ENCODE measurements around the gene PRKCH. TPM values are rescaled to one million over a fixed set of nuclear protein-coding genes. Genes with fewer than 3 reads are reported as not detected.

The PRKCH gene
- total and polyA plus RNA-seq, 2 donors (not counting 3 experiments of a cell fraction or from before 2014, with no cell fraction given) = 97.7 to 103 TPM

GRCh38 chr14:61357123-61357522, 35.7 kb downstream of the PRKCH start:
- peaks cover 75% of the 10 kb centered on the region for H3K79me2 ChIP-seq (ENCODE audit: control insufficient read depth, insufficient read depth, low read length)
- CTCF ChIA-PET = interaction anchor here (1.2 to 1.4 kb wide), 2 partner anchors 8 to 119 kb away, joined by 3 to 5 read pairs; no protein-coding TSS in a partner anchor
- H3K4me1 ChIP-seq (ENCODE audit: control insufficient read depth, extremely low read depth, insufficient read depth, low read length) = peaks cover 67% of the 10 kb centered on the region
- H2AFZ ChIP-seq (ENCODE audit: low read depth, low read length) = no peak overlapping the region
- dilution Hi-C loops (cut with MboI; ENCODE audit: extremely low pct_ligation_motif_present, low sequenced_read_pairs) = no loop called here
- H3K27me3 ChIP-seq (ENCODE audit: control insufficient read depth in 2 of 2, insufficient read depth in 2 of 2, low read length in 2 of 2) = no peaks in the 10 kb centered on the region
- DNase-seq (ENCODE audit: low read depth, low spot score) (no peak), FAIRE-seq (no peak)
- TF ChIP-seq MAX (IDR thresholded peaks at IDR 0.05; ENCODE audit: insufficient read depth, insufficient read length) (no peak), POLR2AphosphoS5 (IDR thresholded peaks at IDR 0.05; ENCODE audit: insufficient read depth, low read depth, low read length) (no peak), POLR2A (IDR thresholded peaks at IDR 0.05; ENCODE audit: low read depth, low read length) (no peak), FOS (IDR thresholded peaks at IDR 0.05; ENCODE audit: borderline replicate concordance, insufficient read depth, low read length) (no peak), JUN (IDR thresholded peaks at IDR 0.05; ENCODE audit: borderline replicate concordance, insufficient read depth, insufficient read length, low read depth) (no peak), CTCF (IDR thresholded peaks at IDR 0.05; ENCODE audit: extremely low read depth in 1 of 2, insufficient read depth in 1 of 2, low read depth in 1 of 2, low read length in 2 of 2) (no peak), EZH2 (IDR thresholded peaks at IDR 0.05; ENCODE audit: borderline replicate concordance, low read depth, low read length, severe bottlenecking) (no peak), GATA2 (IDR thresholded peaks at IDR 0.05; ENCODE audit: insufficient read depth, insufficient read length, low read depth, low read length) (no peak), MYC (IDR thresholded peaks at IDR 0.05; ENCODE audit: low read depth, low read length) (no peak)
- H3K4me3 ChIP-seq (replicated peaks in 1 of 3; ENCODE audit: insufficient read depth in 1 of 3, low read depth in 1 of 3, low read length in 3 of 3) = no peak overlapping the region
- H3K9me3 ChIP-seq (replicated peaks; ENCODE audit: control insufficient read depth, insufficient read depth, low read length) = no peaks in the 10 kb centered on the region
- H3K4me2 ChIP-seq (ENCODE audit: insufficient read depth, low read length) = no peak overlapping the region
- no peak overlapping the region for H3K9ac ChIP-seq (replicated peaks; ENCODE audit: extremely low read depth, insufficient read depth, low read length)
- POLR2A ChIA-PET = interaction anchor here (0.6 kb wide), 1 partner anchor 34 kb away, joined by 3 read pairs; no protein-coding TSS in a partner anchor
- H4K20me1 ChIP-seq (replicated peaks; ENCODE audit: control insufficient read depth, extremely low read depth, insufficient read depth, low read length) = no peaks in the 10 kb centered on the region
- BruUV-seq (replicated peaks) = no TSS peak
- H3K9me1 ChIP-seq (replicated peaks; ENCODE audit: control insufficient read depth, extremely low read depth, insufficient read depth, low read length) = no peaks in the 10 kb centered on the region
- intact Hi-C loops (cut with micrococcal nuclease) = loop anchor here (2.0 kb wide), 1 partner anchor 82 kb away; no protein-coding TSS in a partner anchor
- peak overlapping the region; percentile 80 for H3K27ac ChIP-seq (ENCODE audit: insufficient read depth, low read depth, low read length)
- no peaks in the 10 kb centered on the region for H3K36me3 ChIP-seq (ENCODE audit: control insufficient read depth in 2 of 2, extremely low read depth in 1 of 2, insufficient read depth in 2 of 2, low read length in 2 of 2)
